Upper lobe of left lung (tissue), 4 donors: ENCODE measurements around the gene SLC12A8.

Experiments used
- CTCF ChIP-seq, 6 experiments: fragments of 450-650 bp in 4 of 6; fragments of 200-600 bp in 2 of 6; sonication (generic) in 2 of 6; IDR thresholded peaks; one replicate each; pipeline ENCODE4 v1.5.1; 2016 to 2019; ENCODE audit warnings: antibody characterized with exemption in 6 of 6
- POLR2AphosphoS5 ChIP-seq, 2 donors: sonication (generic); formaldehyde crosslinking; IDR thresholded peaks; one replicate each; pipeline ENCODE4 v1.5.1; 2017; ENCODE audit warnings: antibody characterized with exemption in 2 of 2

- TF ChIP-seq POLR2AphosphoS5 (IDR thresholded peaks at IDR 0.05) (no peak), CTCF (IDR thresholded peaks at IDR 0.05) (no peak)
Measured at GRCh38 chr3:125090649-125091048, 121.9 kb downstream of the SLC12A8 start.
